ENCODE data around the gene MYBPH.

MYBPH gene

DNA sequence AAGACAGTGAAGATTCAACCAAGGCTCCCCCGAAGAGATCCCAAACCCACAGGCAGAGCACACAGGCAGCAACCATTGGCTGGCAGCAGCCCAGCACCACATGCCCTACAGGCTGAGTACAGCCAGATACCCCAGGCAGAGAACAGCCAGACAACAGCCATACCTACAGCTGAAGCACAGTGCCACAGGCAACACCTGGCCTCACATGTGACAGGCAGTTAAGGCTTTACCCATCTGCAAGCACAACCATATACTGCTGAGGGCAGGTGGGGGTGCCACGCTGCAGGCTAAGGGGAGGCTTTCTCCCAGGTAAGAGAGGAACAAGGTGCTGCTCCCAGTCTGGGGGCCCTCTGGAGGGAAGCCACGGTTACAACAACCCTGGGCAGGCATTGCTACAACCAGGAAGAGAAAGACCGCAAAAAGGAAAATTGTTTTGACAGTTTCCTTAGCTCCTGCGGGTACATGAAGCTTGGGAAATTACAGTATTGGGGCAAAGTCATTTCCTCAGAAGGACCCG lies 41.6 kb upstream of the MYBPH start:
- TF ChIP-seq, protein P1, sequence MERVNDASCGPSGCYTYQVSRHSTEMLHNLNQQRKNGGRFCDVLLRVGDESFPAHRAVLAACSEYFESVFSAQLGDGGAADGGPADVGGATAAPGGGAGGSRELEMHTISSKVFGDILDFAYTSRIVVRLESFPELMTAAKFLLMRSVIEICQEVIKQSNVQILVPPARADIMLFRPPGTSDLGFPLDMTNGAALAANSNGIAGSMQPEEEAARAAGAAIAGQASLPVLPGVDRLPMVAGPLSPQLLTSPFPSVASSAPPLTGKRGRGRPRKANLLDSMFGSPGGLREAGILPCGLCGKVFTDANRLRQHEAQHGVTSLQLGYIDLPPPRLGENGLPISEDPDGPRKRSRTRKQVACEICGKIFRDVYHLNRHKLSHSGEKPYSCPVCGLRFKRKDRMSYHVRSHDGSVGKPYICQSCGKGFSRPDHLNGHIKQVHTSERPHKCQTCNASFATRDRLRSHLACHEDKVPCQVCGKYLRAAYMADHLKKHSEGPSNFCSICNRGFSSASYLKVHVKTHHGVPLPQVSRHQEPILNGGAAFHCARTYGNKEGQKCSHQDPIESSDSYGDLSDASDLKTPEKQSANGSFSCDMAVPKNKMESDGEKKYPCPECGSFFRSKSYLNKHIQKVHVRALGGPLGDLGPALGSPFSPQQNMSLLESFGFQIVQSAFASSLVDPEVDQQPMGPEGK (CRISPR knock-in tag; IDR thresholded peaks at IDR 0.05; ENCODE audit: borderline replicate concordance) = no peak
- TF ChIP-seq, protein P2, sequence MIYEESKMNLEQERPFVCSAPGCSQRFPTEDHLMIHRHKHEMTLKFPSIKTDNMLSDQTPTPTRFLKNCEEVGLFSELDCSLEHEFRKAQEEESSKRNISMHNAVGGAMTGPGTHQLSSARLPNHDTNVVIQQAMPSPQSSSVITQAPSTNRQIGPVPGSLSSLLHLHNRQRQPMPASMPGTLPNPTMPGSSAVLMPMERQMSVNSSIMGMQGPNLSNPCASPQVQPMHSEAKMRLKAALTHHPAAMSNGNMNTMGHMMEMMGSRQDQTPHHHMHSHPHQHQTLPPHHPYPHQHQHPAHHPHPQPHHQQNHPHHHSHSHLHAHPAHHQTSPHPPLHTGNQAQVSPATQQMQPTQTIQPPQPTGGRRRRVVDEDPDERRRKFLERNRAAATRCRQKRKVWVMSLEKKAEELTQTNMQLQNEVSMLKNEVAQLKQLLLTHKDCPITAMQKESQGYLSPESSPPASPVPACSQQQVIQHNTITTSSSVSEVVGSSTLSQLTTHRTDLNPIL (CRISPR knock-in tag; IDR thresholded peaks at IDR 0.05; ENCODE audit: low read depth) = no peak
- TF ChIP-seq ZFP30 (CRISPR knock-in tag; IDR thresholded peaks at IDR 0.05) (no peak), CSDC2 (CRISPR knock-in tag; IDR thresholded peaks at IDR 0.05) (no peak), PPARA (CRISPR knock-in tag; IDR thresholded peaks at IDR 0.05; ENCODE audit: borderline replicate concordance) (no peak), GLIS3 (CRISPR knock-in tag; IDR thresholded peaks at IDR 0.05) (no peak), ESRRG (CRISPR knock-in tag; IDR thresholded peaks at IDR 0.05) (no peak), TOX (CRISPR knock-in tag; IDR thresholded peaks at IDR 0.05; ENCODE audit: borderline replicate concordance) (no peak), RARB (CRISPR knock-in tag; IDR thresholded peaks at IDR 0.05) (no peak), ZNF70 (CRISPR knock-in tag; IDR thresholded peaks at IDR 0.05) (no peak), SNAI2 (CRISPR knock-in tag; IDR thresholded peaks at IDR 0.05) (no peak)
- TF ChIP-seq, protein P3, sequence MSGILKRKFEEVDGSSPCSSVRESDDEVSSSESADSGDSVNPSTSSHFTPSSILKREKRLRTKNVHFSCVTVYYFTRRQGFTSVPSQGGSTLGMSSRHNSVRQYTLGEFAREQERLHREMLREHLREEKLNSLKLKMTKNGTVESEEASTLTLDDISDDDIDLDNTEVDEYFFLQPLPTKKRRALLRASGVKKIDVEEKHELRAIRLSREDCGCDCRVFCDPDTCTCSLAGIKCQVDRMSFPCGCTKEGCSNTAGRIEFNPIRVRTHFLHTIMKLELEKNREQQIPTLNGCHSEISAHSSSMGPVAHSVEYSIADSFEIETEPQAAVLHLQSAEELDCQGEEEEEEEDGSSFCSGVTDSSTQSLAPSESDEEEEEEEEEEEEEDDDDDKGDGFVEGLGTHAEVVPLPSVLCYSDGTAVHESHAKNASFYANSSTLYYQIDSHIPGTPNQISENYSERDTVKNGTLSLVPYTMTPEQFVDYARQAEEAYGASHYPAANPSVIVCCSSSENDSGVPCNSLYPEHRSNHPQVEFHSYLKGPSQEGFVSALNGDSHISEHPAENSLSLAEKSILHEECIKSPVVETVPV (CRISPR knock-in tag; IDR thresholded peaks at IDR 0.05) = no peak
- TF ChIP-seq, protein P4, sequence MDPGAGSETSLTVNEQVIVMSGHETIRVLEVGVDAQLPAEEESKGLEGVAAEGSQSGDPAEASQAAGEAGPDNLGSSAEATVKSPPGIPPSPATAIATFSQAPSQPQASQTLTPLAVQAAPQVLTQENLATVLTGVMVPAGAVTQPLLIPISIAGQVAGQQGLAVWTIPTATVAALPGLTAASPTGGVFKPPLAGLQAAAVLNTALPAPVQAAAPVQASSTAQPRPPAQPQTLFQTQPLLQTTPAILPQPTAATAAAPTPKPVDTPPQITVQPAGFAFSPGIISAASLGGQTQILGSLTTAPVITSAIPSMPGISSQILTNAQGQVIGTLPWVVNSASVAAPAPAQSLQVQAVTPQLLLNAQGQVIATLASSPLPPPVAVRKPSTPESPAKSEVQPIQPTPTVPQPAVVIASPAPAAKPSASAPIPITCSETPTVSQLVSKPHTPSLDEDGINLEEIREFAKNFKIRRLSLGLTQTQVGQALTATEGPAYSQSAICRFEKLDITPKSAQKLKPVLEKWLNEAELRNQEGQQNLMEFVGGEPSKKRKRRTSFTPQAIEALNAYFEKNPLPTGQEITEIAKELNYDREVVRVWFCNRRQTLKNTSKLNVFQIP (CRISPR knock-in tag; IDR thresholded peaks at IDR 0.05; ENCODE audit: borderline replicate concordance, low read depth) = no peak
- peak; percentile 19 for ATAC-seq

DNA sequence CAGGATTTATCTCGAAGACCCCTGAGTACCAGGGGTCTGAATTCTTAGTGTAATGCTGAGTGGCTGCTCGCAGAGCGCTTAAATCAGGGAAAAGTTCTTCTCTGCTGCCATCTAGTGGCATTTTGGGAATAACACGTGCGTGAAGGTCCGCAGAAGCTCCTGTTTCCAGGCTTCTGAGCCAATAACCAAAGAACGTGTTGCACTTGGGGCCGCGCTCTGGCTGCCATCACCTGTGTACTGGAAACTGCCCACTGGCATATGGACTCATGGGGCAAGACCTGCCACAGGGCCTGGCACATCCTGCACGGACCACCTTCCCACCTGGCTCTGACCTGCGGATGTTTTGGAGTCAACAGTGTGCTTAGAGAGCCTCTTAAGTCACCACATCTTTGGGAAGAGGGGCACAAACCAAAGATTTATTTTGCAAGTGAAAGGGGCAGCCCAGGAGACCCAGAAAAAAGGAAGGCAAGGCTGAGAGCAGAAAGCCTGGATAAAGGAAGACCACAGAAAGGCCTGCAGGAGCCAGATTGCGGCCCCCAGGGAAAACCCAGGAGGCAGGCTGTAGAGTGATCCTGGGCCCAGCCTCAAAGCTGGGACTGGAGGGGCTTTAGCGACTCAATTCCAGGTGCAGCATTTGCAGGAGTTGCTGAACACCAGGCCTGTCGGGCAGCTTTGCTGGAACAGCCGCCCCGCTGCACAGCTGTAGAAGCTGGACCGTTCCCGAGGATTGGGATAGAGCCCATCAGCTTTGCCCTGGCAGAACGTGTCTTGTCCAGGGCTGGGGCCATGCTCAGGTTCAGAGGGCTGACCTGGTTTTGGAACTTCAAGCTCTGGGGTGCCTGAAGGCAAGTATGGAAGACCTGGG lies 40.9 kb upstream of the MYBPH start:
- TF ChIP-seq ZFP30 (CRISPR knock-in tag; IDR thresholded peaks at IDR 0.05) (no peak), TCF4 (CRISPR knock-in tag; IDR thresholded peaks at IDR 0.05; ENCODE audit: borderline replicate concordance) (no peak), ESRRG (CRISPR knock-in tag; IDR thresholded peaks at IDR 0.05) (no peak), ARNTL (CRISPR knock-in tag; IDR thresholded peaks at IDR 0.05; ENCODE audit: borderline replicate concordance, low read depth) (no peak), ZNF70 (CRISPR knock-in tag; IDR thresholded peaks at IDR 0.05) (no peak), OSR1 (CRISPR knock-in tag; IDR thresholded peaks at IDR 0.05) (no peak), ZNF565 (CRISPR knock-in tag; conservative IDR thresholded peaks at IDR 0.05; ENCODE audit: low read depth) (no peak), ISL1 (CRISPR knock-in tag; IDR thresholded peaks at IDR 0.05) (no peak), SNAI2 (CRISPR knock-in tag; IDR thresholded peaks at IDR 0.05) (no peak), BACH2 (CRISPR knock-in tag; IDR thresholded peaks at IDR 0.05; ENCODE audit: borderline replicate concordance) (no peak), ZNF8 (CRISPR knock-in tag; IDR thresholded peaks at IDR 0.05) (no peak), CSDC2 (CRISPR knock-in tag; IDR thresholded peaks at IDR 0.05) (no peak), RARB (CRISPR knock-in tag; IDR thresholded peaks at IDR 0.05) (no peak), ZC3H10 (CRISPR knock-in tag; IDR thresholded peaks at IDR 0.05) (no peak), ZFP3 (CRISPR knock-in tag; IDR thresholded peaks at IDR 0.05) (no peak), GLIS3 (CRISPR knock-in tag; IDR thresholded peaks at IDR 0.05) (no peak)
- TF ChIP-seq, protein P4 (CRISPR knock-in tag; IDR thresholded peaks at IDR 0.05; ENCODE audit: borderline replicate concordance, low read depth) = no peak
- TF ChIP-seq, protein P2 (CRISPR knock-in tag; IDR thresholded peaks at IDR 0.05; ENCODE audit: low read depth) = no peak
- peak; percentile 94 for ATAC-seq
